SH-SY5Y (cell line): ENCODE results near the gene GPR37L1.

Experiments
- GATA2 ChIP-seq: IDR thresholded peaks from 2 replicates; pipeline ENCODE4 v1.6.1; 2011; ENCODE audit warnings: mild to moderate bottlenecking, low read depth, low read length
- GATA3 ChIP-seq: IDR thresholded peaks from 2 replicates; pipeline ENCODE4 v1.6.1; 2011; ENCODE audit warnings: low read depth, mild to moderate bottlenecking, low read length, moderate library complexity

DNA sequence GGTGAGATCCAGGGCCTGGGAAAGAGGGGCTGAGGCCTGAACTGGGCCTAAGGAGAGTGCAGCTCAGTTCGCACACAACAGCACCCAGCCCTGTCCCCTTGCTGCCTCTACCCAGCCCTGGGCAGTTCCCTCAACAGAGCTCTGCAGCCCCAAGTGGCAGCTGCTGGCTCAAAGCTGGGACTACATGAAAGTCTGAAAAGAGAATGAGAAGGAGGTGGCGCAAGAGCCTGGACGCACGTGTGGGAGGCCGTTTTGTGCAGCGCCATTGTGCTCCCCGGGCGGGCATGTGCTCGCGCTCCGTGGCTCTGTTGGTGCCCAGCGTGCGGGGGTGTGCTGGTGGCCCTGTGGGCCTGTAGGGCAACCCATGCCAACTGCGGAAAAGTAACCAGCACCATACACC lies 10.3 kb downstream of the GPR37L1 start:
- TF ChIP-seq GATA2 (no peak), GATA3 (no peak)
